Adipose tissue (tissue), 3 donors: ENCODE results near the gene ATP5F1D. TPM values are rescaled to one million over a fixed set of nuclear protein-coding genes. Genes with fewer than 3 reads are reported as not detected.

ENCODE experiments used
- H3K27ac ChIP-seq: one replicate; pipeline ENCODE4 v1.5.1; 2013; ENCODE audit warnings: low read depth, low read length
- WGBS, 3 donors: extraction: QIAGEN DNeasy Blood & Tissue Kit; methylation state at CpG; one replicate each; pipeline ENCODE4 v1.1.7; 2013; 5-methylcytosine and 5-hydroxymethylcytosine counted together
- polyA plus RNA-seq, 3 donors: library from polyadenylated mRNA; stranded (reverse); fragments of 200-250 nt; gene quantifications; one replicate each; pipeline ENCODE4 v1.2.3, GENCODE V29; 2013
- donor health status: healthy with polysubstance abuse.
- donor health status: Bipolar disorder and iron deficiency.
- donor health status: healthy.

The ATP5F1D gene
- polyA plus RNA-seq, 3 donors: 217 to 303 (median 219) TPM

- no peak overlapping the region for H3K27ac ChIP-seq
- 76 to 82% (median 79%) methylated on average over 32 to 35 of the region's 35 CpGs for WGBS, 3 donors
Measured at GRCh38 chr19:1293782-1294604, 52.4 kb downstream of the ATP5F1D start.

Other genes with a start within 250 kb of the ATP5F1D start
- under 1 TPM in 2 of 3 donors, not detected in 1; 0.01 to 0.03 TPM for gene GRIN3B, start 241.3 kb upstream of the ATP5F1D start, polyA plus RNA-seq
- gene TMEM259, start 220.6 kb upstream of the ATP5F1D start, polyA plus RNA-seq: 100 to 1,000 TPM; 107 to 198 (median 126) TPM
- gene RNU6-2, start 220.2 kb upstream of the ATP5F1D start, polyA plus RNA-seq: not detected
- 100 to 1,000 TPM in 1 of 3 donors, 10 to 100 TPM in 2; 39.3 to 107 (median 76.1) TPM for gene CNN2, start 215.1 kb upstream of the ATP5F1D start, polyA plus RNA-seq
- gene ABCA7, start 201.6 kb upstream of the ATP5F1D start, polyA plus RNA-seq: 10 to 100 TPM in 2 of 3 donors, 1 to 10 TPM in 1; 9.6 to 26.2 (median 14.7) TPM
- 10 to 100 TPM; 10.1 to 22.3 (median 14.7) TPM for gene ARHGAP45, start 174.6 kb upstream of the ATP5F1D start, polyA plus RNA-seq
- 100 to 1,000 TPM in 2 of 3 donors, 10 to 100 TPM in 1; 86.3 to 393 (median 226) TPM for gene POLR2E, start 146.4 kb upstream of the ATP5F1D start, polyA plus RNA-seq
- gene GPX4, start 137.8 kb upstream of the ATP5F1D start, polyA plus RNA-seq: 1,000 to 10,000 TPM in 2 of 3 donors, 100 to 1,000 TPM in 1; 205 to 2,242 (median 1,517) TPM
- gene SBNO2, start 67.5 kb upstream of the ATP5F1D start, polyA plus RNA-seq: 100 to 1,000 TPM in 1 of 3 donors, 10 to 100 TPM in 2; 22.0 to 155 (median 53.1) TPM
- gene STK11, start 36.0 kb upstream of the ATP5F1D start, polyA plus RNA-seq: 10 to 100 TPM; 24.5 to 42.9 (median 39.4) TPM
- gene CBARP, start 3.7 kb upstream of the ATP5F1D start, polyA plus RNA-seq: 1 to 10 TPM in 2 of 3 donors, under 1 TPM in 1; 0.20 to 4.3 (median 2.0) TPM
- gene MIDN, start 6.8 kb downstream of the ATP5F1D start, polyA plus RNA-seq: 10 to 100 TPM; 22.8 to 95.5 (median 75.0) TPM
- 100 to 1,000 TPM; 346 to 568 (median 388) TPM for gene CIRBP, start 27.6 kb downstream of the ATP5F1D start, polyA plus RNA-seq
- 10 to 100 TPM; 44.9 to 75.8 (median 55.0) TPM for gene FAM174C, start 33.8 kb downstream of the ATP5F1D start, polyA plus RNA-seq
- gene EFNA2, start 44.1 kb downstream of the ATP5F1D start, polyA plus RNA-seq: not detected
- 100 to 1,000 TPM in 2 of 3 donors, 10 to 100 TPM in 1; 97.5 to 211 (median 110) TPM for gene NDUFS7, start 142.2 kb downstream of the ATP5F1D start, polyA plus RNA-seq
- gene GAMT, start 159.8 kb downstream of the ATP5F1D start, polyA plus RNA-seq: 10 to 100 TPM; 15.4 to 52.7 (median 17.7) TPM
- gene DAZAP1, start 165.8 kb downstream of the ATP5F1D start, polyA plus RNA-seq: 10 to 100 TPM; 38.4 to 79.9 (median 70.1) TPM
- 1,000 to 10,000 TPM; 2,434 to 3,362 (median 3,351) TPM for gene RPS15, start 196.6 kb downstream of the ATP5F1D start, polyA plus RNA-seq
- gene APC2, start 208.4 kb downstream of the ATP5F1D start, polyA plus RNA-seq: under 1 TPM in 2 of 3 donors, not detected in 1; 0.06 TPM
- 10 to 100 TPM; 16.5 to 28.6 (median 24.3) TPM for gene C19orf25, start 237.5 kb downstream of the ATP5F1D start, polyA plus RNA-seq
- 1 to 10 TPM; 1.2 to 3.5 (median 2.4) TPM for gene PCSK4, start 248.6 kb downstream of the ATP5F1D start, polyA plus RNA-seq
- gene REEP6, start 249.4 kb downstream of the ATP5F1D start, polyA plus RNA-seq: 10 to 100 TPM in 2 of 3 donors, 1 to 10 TPM in 1; 5.5 to 30.5 (median 12.5) TPM